Endothelial cell of umbilical vein (primary cell): ENCODE measurements around the gene METTL5. TPM values are rescaled to one million over a fixed set of nuclear protein-coding genes. Genes with fewer than 3 reads are reported as not detected.
"Not testable (repeated sequence)": the region's sequence is repeated elsewhere in the genome, so short reads cannot be mapped to it uniquely, and the experiment has no call there.

Experiments used
- BruUV-seq: library from RNA; stranded (reverse); fragments of 400-500 nt; replicated peaks from 2 replicates; lab custom pipeline; 2021; lab: Mats Ljungman, UMichigan
- CTCF ChIA-PET: fragments of 300-600, 350-600 bp; sonication (Branson Sonifier 250); formaldehyde crosslinking; loops from one replicate; lab custom pipeline; 2021; ENCODE audit warnings: antibody characterized with exemption, inconsistent platforms; lab: Charles Lee
- POLR2A ChIA-PET: fragments of 300-600, 350-600 bp; sonication (Branson Sonifier 250); formaldehyde crosslinking; loops from one replicate; lab custom pipeline; 2021; ENCODE audit warnings: antibody characterized with exemption, inconsistent platforms; lab: Charles Lee
- DNase-seq: peaks from one replicate; pipeline ENCODE4 v3.0.0-alpha.2; 2011; ENCODE audit warnings: low read depth, low spot score
- FAIRE-seq: peaks from 2 replicates; lab custom pipeline; 2011; peaks lifted over from hg19 to GRCh38; lab: Jason Lieb, UNC
- H2AFZ ChIP-seq: 2 replicates; pipeline ENCODE4 v1.6.0; 2012; ENCODE audit warnings: low read depth, low read length, control low read depth, inconsistent platforms
- H3K27ac ChIP-seq: 2 replicates; pipeline ENCODE4 v1.5.1; 2011; ENCODE audit warnings: low read depth, mild to moderate bottlenecking, control low read depth, low read length, moderate library complexity; ENCODE audit not compliant: insufficient read depth
- H3K27me3 ChIP-seq, 2 experiments: 2 replicates each; pipeline versions ENCODE4 v1.6.0 to v1.6.1; 2011; ENCODE audit warnings: low read length in 2 of 2, mixed read lengths in 1 of 2; ENCODE audit not compliant: control insufficient read depth in 2 of 2, insufficient read depth in 2 of 2
- H3K36me3 ChIP-seq, 2 experiments: 2 replicates in 1 of 2; 3 replicates in 1 of 2; pipeline ENCODE4 v1.5.1; 2011; ENCODE audit warnings: low read length in 2 of 2, mild to moderate bottlenecking in 1 of 2, moderate library complexity in 1 of 2; ENCODE audit not compliant: control insufficient read depth in 2 of 2, insufficient read depth in 2 of 2; ENCODE audit errors: extremely low read depth in 1 of 2
- H3K4me1 ChIP-seq: 3 replicates; pipeline ENCODE4 v1.5.1; 2011; ENCODE audit warnings: mild to moderate bottlenecking, low read length; ENCODE audit not compliant: control insufficient read depth, insufficient read depth; ENCODE audit errors: extremely low read depth
- H3K4me2 ChIP-seq: 2 replicates; pipeline ENCODE4 v1.6.1; 2011; ENCODE audit warnings: low read length, control low read depth, mixed read lengths; ENCODE audit not compliant: insufficient read depth
- H3K4me3 ChIP-seq, 3 experiments: fragments of 200-600 bp in 1 of 3; sonication (generic), shearing (Covaris generic) in 1 of 3; replicated peaks in 1 of 3; 2 replicates each; pipeline ENCODE4 v1.5.1; 2011 to 2016; ENCODE audit warnings: control low read depth in 3 of 3, low read length in 3 of 3, mild to moderate bottlenecking in 2 of 3, inconsistent platforms in 1 of 3, low read depth in 1 of 3, moderate library complexity in 1 of 3; ENCODE audit not compliant: insufficient read depth in 1 of 3
- H3K79me2 ChIP-seq: 2 replicates; pipeline ENCODE4 v1.6.0; 2012; ENCODE audit warnings: low read length, inconsistent platforms; ENCODE audit not compliant: control insufficient read depth, insufficient read depth
- H3K9ac ChIP-seq: replicated peaks from 2 replicates; pipeline ENCODE3; 2011; ENCODE audit warnings: low read length, control low read depth; ENCODE audit not compliant: insufficient read depth; ENCODE audit errors: extremely low read depth
- H3K9me1 ChIP-seq: replicated peaks from 3 replicates; pipeline ENCODE4 v1.6.0; 2011; ENCODE audit warnings: mild to moderate bottlenecking, low read length; ENCODE audit not compliant: control insufficient read depth, insufficient read depth; ENCODE audit errors: extremely low read depth
- H3K9me3 ChIP-seq: replicated peaks from 2 replicates; pipeline ENCODE4 v1.5.1; 2012; ENCODE audit warnings: low read length, inconsistent platforms; ENCODE audit not compliant: control insufficient read depth, insufficient read depth
- H4K20me1 ChIP-seq: replicated peaks from 2 replicates; pipeline ENCODE3; 2011; ENCODE audit warnings: mild to moderate bottlenecking, low read length; ENCODE audit not compliant: control insufficient read depth, insufficient read depth; ENCODE audit errors: extremely low read depth
- FOS ChIP-seq: IDR thresholded peaks from 2 replicates; pipeline ENCODE4 v1.6.1; 2011; ENCODE audit warnings: mild to moderate bottlenecking, low read length, moderate library complexity, borderline replicate concordance; ENCODE audit not compliant: insufficient read depth
- dilution Hi-C: fragments of 300-500 bp; cut with MboI; formaldehyde crosslinking; loops from one replicate; pipeline ENCODE4 v1.15.0; 2019; ENCODE audit warnings: low sequenced_read_pairs; ENCODE audit not compliant: extremely low pct_ligation_motif_present
- intact Hi-C: fragments of 100-400 bp; cut with micrococcal nuclease; formaldehyde crosslinking; loops from one replicate; pipeline ENCODE4 v1.10.0; 2022
- polyA plus RNA-seq, 4 experiments: library from polyadenylated mRNA; depleted of rRNA in 3 of 4; stranded (reverse) in 3 of 4; unstranded in 1 of 4; fragments of >200 nt; gene quantifications; 2 replicates each; pipeline versions ENCODE4 v1.2.1 to v1.2.3, GENCODE V29; 2011 to 2012; ENCODE audit warnings: missing spikeins in 1 of 4
- total RNA-seq: library from RNA; stranded (reverse); gene quantifications from 2 replicates; pipeline ENCODE4 v1.2.3, GENCODE V29; 2021
- TF ChIP-seq, protein P1 (sequence below): IDR thresholded peaks from 2 replicates; pipeline ENCODE4 v1.6.1; 2011; ENCODE audit not compliant: insufficient read depth, insufficient read length

METTL5 gene
- total and polyA plus RNA-seq, 2 donors (not counting 3 experiments of a cell fraction or from before 2014, with no cell fraction given): 27.0 to 52.0 TPM

DNA sequence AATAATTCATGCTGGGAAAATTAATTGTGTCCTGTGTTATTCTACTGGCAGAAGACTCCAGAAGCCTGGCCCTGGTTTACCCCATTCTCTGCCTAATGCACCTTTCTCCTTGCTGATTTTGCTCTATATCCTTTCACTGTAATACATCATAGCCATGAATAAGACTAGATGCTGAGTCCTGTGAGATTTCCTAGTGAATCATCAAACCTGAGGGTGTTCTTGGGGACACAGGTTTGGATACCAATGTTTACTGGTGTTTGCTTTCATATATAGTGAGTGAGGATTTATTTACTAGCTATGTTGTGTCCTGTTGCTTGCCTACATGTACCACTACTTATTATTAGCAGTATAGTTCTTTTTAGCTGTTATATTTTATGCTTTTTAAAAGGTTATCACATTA, 6.5 kb downstream of the METTL5 start:
- intact Hi-C loops: no loop called here
- H3K79me2 ChIP-seq: peaks cover 20% of the 10 kb centered on the region
- H3K4me3 ChIP-seq: no peak overlapping the region
- no TSS peak for BruUV-seq
- CTCF ChIA-PET: interaction anchor here (0.6 to 1.3 kb wide), 4 partner anchors 9 to 366 kb away, joined by 3 to 6 read pairs (median 4); partner anchors contain the start of gene UBR3
- no peaks in the 10 kb centered on the region for H4K20me1 ChIP-seq
- dilution Hi-C loops: no loop called here
- peaks cover 20% of the 10 kb centered on the region for H3K4me1 ChIP-seq
- H3K4me2 ChIP-seq: no peak overlapping the region
- DNase-seq (no peak), FAIRE-seq (no peak)
- TF ChIP-seq FOS: no peak
- TF ChIP-seq, protein P1, sequence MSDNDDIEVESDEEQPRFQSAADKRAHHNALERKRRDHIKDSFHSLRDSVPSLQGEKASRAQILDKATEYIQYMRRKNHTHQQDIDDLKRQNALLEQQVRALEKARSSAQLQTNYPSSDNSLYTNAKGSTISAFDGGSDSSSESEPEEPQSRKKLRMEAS: no peak
- H2AFZ ChIP-seq: no peak overlapping the region
- H3K27me3 ChIP-seq: no peaks in the 10 kb centered on the region
- H3K9me1 ChIP-seq: no peaks in the 10 kb centered on the region
- no peak overlapping the region for H3K27ac ChIP-seq
- H3K9me3 ChIP-seq: no peaks in the 10 kb centered on the region
- no peak overlapping the region for H3K9ac ChIP-seq
- POLR2A ChIA-PET: interaction anchor here (0.6 kb wide), 1 partner anchor 9 kb away, joined by 3 read pairs; the partner anchor contains the start of gene UBR3
- peaks cover 5 to 7% of the 10 kb centered on the region in 2 experiments for H3K36me3 ChIP-seq

DNA sequence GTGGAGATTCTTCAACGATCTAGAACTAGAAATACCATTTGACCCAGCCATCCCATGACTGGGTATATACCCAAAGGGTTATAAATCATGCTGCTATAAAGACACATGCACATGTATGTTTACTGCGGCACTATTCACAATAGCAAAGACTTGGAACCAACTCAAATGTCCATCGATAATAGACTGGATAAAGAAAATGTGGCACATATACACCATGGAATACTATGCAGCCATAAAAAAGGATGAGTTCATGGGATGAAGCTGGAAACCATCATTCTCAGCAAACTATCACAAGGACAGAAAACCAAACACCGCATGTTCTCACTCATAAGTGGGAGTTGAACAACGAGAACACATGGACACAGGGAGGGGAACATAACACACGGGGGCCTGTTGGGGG, 7.3 kb downstream of the METTL5 start:
- peaks cover 16% of the 10 kb centered on the region for H3K4me1 ChIP-seq
- dilution Hi-C loops, H4K20me1 ChIP-seq, H3K4me3 ChIP-seq, H2AFZ ChIP-seq, H3K36me3 ChIP-seq, BruUV-seq, H3K9me1 ChIP-seq, DNase-seq, H3K9me3 ChIP-seq, H3K27ac ChIP-seq, H3K9ac ChIP-seq, H3K27me3 ChIP-seq, H3K4me2 ChIP-seq, FAIRE-seq, POLR2A ChIA-PET, intact Hi-C loops: not testable (repeated sequence)
- CTCF ChIA-PET: interaction anchor here (0.6 kb wide), 1 partner anchor 160 kb away, joined by 3 read pairs; no protein-coding TSS in a partner anchor
- peaks cover 12% of the 10 kb centered on the region for H3K79me2 ChIP-seq

DNA sequence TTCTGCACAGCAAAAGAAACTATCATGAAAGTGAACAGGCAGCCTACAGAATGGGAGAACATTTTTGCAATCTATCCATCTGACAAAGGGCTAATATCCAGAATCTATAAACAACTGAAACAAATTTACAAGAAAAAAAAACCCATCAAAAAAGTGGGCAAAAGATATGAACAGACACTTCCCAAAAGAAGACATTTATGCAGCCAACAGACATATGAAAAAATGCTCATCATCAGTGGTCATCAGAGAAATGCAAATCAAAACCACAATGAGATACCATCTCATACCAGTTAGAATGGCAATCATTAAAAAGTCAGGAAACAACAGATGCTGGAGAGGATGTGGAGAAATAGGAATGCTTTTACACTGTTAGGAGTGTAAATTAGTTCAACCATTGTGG, 7.7 kb downstream of the METTL5 start:
- H3K36me3 ChIP-seq: peaks cover 8 to 11% of the 10 kb centered on the region in 2 experiments
- CTCF ChIA-PET, BruUV-seq, FAIRE-seq, intact Hi-C loops, dilution Hi-C loops, POLR2A ChIA-PET, H4K20me1 ChIP-seq, H3K79me2 ChIP-seq, H3K9ac ChIP-seq, H3K27me3 ChIP-seq, H3K4me2 ChIP-seq, H3K9me3 ChIP-seq, H2AFZ ChIP-seq, H3K27ac ChIP-seq, H3K9me1 ChIP-seq, DNase-seq, H3K4me3 ChIP-seq: not testable (repeated sequence)
- peaks cover 16% of the 10 kb centered on the region for H3K4me1 ChIP-seq
